AG04450 (cell line): ENCODE measurements around the gene SPHK1. TPM values are rescaled to one million over a fixed set of nuclear protein-coding genes. Genes with fewer than 3 reads are reported as not detected.

ENCODE experiments used
- CTCF ChIA-PET: fragments of 300-600, 350-600 bp; formaldehyde crosslinking; extraction: SDS; loops from one replicate; lab custom pipeline; 2022; ENCODE audit warnings: antibody characterized with exemption, inconsistent platforms; lab: Charles Lee
- POLR2A ChIA-PET: fragments of 350-600 bp; formaldehyde crosslinking; extraction: SDS; loops from one replicate; lab custom pipeline; 2021; ENCODE audit warnings: antibody characterized with exemption, inconsistent platforms; lab: Yijun Ruan, JAX
- DNase-seq: peaks from one replicate; pipeline ENCODE4 v3.0.0-alpha.2; 2011; ENCODE audit warnings: low read depth, low spot score
- H3K27ac ChIP-seq: one replicate; pipeline ENCODE4 v1.5.1; 2012; ENCODE audit warnings: low read depth, low read length, control low read depth
- H3K27me3 ChIP-seq: one replicate; pipeline ENCODE4 v1.6.0; 2012; ENCODE audit warnings: low read length; ENCODE audit not compliant: control insufficient read depth, insufficient read depth
- H3K4me3 ChIP-seq: 2 replicates; pipeline ENCODE4 v1.5.1; 2011; ENCODE audit warnings: mild to moderate bottlenecking, low read depth, low read length, control low read depth
- H3K9me3 ChIP-seq: 2 replicates; pipeline ENCODE4 v1.5.1; 2012; ENCODE audit warnings: low read length; ENCODE audit not compliant: control insufficient read depth, insufficient read depth
- CTCF ChIP-seq: IDR thresholded peaks from 2 replicates; pipeline ENCODE4 v1.5.1; 2011; ENCODE audit warnings: low read depth, low read length, control low read depth, inconsistent platforms
- polyA plus RNA-seq: library from polyadenylated mRNA; depleted of rRNA; stranded (reverse); fragments of >200 nt; gene quantifications from 2 replicates; pipeline ENCODE4 v1.2.3, GENCODE V29; 2011

Gene SPHK1
- polyA plus RNA-seq, 1 experiment = 11.6 TPM

GRCh38 chr17:76388966-76389888 is 4.8 kb downstream of the SPHK1 start:
- H3K27me3 ChIP-seq = no peaks in the 10 kb centered on the region
- H3K27ac ChIP-seq = no peak overlapping the region
- H3K4me3 ChIP-seq = no peak overlapping the region
- DNase-seq = no peak
- ChIA-PET CTCF (interaction anchor here (0.8 to 1.7 kb wide), 4 partner anchors 9 to 70 kb away, joined by 3 to 7 read pairs (median 3); partner anchors contain the start of gene UBE2O), POLR2A (interaction anchor here (0.5 to 0.6 kb wide), 4 partner anchors 37 to 79 kb away, joined by 3 to 12 read pairs (median 3); no protein-coding TSS in a partner anchor)
- TF ChIP-seq CTCF = 0 out of 2 replicates have a peak, but pooled peaks have one; percentile 5
- no peaks in the 10 kb centered on the region; the same call in 1 of the 2 replicates for H3K9me3 ChIP-seq

- no peaks in the 10 kb centered on the region for H3K27me3 ChIP-seq
- no peak for DNase-seq
- POLR2A ChIA-PET = interaction anchor here (0.5 to 1.6 kb wide), 4 partner anchors 37 to 494 kb away, joined by 3 to 12 read pairs (median 4); no protein-coding TSS in a partner anchor
Measured at GRCh38 chr17:76390003-76390421, 5.6 kb downstream of the SPHK1 start.

GRCh38 chr17:76391200-76391715 is 6.8 kb downstream of the SPHK1 start:
- ChIA-PET CTCF (no interaction called here), POLR2A (interaction anchor here (1.6 kb wide), 1 partner anchor 38 kb away, joined by 3 read pairs; no protein-coding TSS in a partner anchor)
- no peak overlapping the region for H3K27ac ChIP-seq
- H3K27me3 ChIP-seq = no peaks in the 10 kb centered on the region
- DNase-seq = no peak
- H3K9me3 ChIP-seq = no peaks in the 10 kb centered on the region; the same call in 1 of the 2 replicates
- TF ChIP-seq CTCF = no peak
- H3K4me3 ChIP-seq = no peak overlapping the region

More at GRCh38 chr17:76390003-76390421, 5.6 kb downstream of the SPHK1 start:
- H3K9me3 ChIP-seq = no peaks in the 10 kb centered on the region; the same call in 1 of the 2 replicates
- CTCF ChIA-PET = interaction anchor here (0.8 to 1.7 kb wide), 3 partner anchors 8 to 69 kb away, joined by 3 to 7 read pairs (median 3); partner anchors contain the start of gene UBE2O
- H3K27ac ChIP-seq = no peak overlapping the region
- H3K4me3 ChIP-seq = no peak overlapping the region
- TF ChIP-seq CTCF = no peak

- ChIA-PET POLR2A (no interaction called here), CTCF (interaction anchor here (2.6 to 6.4 kb wide), 2 partner anchors 8 to 91 kb away, joined by 13 to 170 read pairs; partner anchors contain the start of gene QRICH2)
- no peak for DNase-seq
- no peak overlapping the region for H3K27ac ChIP-seq
- H3K4me3 ChIP-seq = no peak overlapping the region
- no peaks in the 10 kb centered on the region for H3K9me3 ChIP-seq
- no peaks in the 10 kb centered on the region for H3K27me3 ChIP-seq
- TF ChIP-seq CTCF = no peak
Measured at GRCh38 chr17:76394166-76394565, 9.8 kb downstream of the SPHK1 start.
